GM21737 (cell line): ENCODE data around the gene SLC6A7.

Experiments
- ATAC-seq: cut with Tn5 transposase; IDR thresholded peaks from one replicate; pipeline ENCODE4 v1.9.1; 2021; ENCODE audit warnings: mild to moderate bottlenecking, moderate library complexity; ENCODE audit not compliant: unreplicated experiment

SLC6A7 gene

DNA sequence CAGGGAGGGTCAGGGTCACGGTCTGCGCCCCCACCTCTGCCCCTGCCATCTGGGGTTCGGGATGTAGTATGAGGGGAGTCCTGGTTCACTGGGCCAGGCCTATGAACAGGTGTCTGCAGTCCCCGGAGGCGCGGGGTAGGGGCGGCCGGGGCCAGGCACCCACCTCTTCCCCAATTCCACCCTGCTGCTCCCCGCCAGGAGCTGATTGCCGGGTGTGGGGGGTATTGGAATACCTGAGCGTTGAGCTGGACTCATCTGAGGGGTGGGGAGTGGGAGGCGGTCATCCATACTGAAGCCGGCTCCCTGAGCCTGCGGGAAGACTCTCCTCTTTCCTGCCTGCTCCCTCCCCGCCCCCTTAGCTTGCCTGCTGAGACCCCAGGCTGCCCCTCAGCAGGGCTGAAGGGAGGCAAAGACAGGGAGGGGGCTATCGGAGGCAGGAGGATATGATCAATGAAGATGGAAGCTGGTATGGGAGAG lies 679 bp downstream of the SLC6A7 start:
- ATAC-seq = no peak

DNA sequence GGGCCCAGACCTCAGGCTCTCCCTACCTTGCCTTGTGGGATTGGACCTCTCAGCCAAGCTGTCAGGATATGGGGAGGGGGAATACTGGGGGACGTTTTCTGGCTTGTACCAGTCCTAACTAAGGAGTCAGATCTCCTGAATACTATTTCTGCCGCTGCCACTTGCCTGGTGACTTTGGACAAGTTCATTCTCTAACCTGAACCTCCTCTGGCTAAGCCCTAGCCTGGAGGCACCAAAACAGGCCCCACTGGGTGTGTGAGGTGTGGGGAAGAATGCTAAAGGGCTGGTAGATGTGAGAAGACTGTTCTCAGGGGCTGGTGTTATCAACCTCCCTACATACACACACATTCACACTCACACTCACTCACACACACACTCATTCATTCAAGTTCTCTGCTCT lies 1.1 kb downstream of the SLC6A7 start:
- no peak for ATAC-seq

DNA sequence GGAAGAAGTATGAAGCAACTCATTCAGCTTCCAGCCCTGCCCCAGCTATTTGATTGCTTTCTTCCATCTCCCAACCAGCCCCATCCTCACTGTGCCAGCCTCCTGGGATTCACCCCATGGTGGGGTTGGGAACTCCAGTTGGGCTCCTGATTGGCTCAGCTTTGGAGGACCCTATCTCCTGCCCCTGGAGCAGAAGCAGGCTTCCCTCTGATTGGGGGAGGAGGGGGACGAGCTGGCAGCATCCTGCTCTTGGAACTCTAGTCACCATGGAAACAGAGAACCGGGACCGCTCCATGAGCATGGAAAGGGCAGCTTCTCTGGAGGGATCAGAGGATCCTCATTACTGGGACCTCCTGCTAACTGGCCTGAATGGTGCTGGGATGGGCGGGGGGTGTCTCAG lies 2.6 kb downstream of the SLC6A7 start:
- ATAC-seq = no peak

DNA sequence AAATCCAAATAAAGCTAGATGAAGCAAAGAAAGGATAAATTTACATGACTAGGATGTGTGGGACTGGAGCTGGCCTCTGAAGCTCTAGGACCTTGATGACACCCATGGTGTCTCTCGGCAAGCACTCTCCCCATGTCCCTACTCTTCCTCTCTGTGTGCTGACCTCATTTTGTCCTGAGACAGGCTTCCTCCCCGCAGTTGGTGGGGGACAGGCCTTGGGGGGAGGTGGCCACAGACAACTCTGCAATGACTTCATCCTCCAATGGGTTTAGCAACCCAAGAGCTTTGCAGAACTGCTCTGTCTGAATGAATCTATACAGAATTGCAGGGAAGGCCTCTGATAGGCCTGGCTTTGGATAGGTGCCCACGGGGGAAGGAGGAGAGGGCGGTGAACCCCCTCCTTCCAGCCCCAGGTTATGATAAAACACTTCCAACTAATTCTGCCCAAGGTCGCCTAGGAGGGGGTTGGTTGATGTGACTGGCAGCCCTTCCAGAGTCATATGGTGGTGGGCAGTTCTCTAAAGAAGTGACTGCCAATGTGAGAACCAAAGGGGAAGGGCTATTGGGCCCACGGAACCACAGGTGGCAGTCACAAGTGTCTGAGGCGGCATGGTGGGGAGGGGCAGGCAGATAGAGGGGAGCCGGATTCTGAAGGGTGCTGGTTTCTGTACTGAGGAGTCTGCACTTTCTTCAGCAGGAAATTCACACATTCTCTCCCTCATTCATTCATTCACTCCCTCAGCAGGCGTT lies 6.0 kb downstream of the SLC6A7 start:
- ATAC-seq = no peak

DNA sequence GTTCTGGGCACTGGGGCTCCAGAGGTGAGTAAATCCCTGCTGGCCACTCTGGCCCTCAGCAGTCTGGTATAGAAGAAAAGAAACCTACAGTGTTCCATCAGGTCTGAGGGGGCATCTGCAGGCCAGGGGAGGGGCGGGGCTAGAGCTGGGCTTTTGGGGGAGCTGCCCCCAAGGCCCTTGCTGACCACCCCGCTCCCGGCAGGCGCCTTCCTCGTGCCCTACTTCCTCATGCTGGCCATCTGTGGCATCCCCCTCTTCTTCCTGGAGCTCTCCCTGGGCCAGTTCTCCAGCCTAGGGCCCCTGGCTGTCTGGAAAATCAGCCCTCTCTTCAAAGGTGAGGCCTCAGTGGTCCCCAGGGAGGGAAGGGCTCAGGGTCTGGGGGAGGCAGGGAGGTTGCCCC lies 6.7 kb downstream of the SLC6A7 start:
- no peak for ATAC-seq

DNA sequence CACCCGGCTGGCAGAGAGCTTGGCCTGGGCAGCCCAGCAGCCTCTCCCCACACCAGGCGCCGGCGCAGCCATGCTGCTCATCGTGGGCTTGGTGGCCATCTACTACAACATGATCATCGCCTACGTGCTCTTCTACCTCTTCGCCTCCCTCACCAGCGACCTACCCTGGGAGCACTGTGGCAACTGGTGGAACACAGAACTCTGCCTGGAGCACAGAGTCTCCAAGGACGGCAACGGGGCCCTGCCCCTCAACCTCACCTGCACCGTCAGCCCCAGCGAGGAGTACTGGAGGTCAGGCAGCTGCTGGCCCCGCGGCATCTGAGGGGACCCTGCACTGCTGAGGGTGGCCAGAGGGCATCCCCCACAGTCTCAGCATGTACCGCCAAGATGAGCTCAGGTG lies 7.1 kb downstream of the SLC6A7 start:
- no peak for ATAC-seq

DNA sequence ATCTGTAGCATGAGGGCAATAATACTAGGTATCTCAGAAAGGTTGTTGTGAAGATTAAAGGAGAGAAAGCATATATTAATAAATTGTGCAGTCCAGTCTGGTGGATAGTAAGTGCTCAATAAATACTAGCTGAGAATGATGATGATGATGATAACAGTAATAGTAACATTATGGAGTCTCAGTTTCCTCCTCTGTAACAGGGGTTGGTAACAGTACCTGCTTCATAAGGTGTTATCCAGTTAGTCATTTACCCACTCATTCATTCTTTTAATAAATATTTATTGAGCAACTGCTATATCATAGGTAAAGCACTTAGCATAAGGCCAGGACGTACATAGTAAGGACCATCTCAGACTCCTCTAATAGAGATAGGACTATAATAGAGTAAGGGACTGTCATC lies 7.6 kb downstream of the SLC6A7 start:
- ATAC-seq = no peak

DNA sequence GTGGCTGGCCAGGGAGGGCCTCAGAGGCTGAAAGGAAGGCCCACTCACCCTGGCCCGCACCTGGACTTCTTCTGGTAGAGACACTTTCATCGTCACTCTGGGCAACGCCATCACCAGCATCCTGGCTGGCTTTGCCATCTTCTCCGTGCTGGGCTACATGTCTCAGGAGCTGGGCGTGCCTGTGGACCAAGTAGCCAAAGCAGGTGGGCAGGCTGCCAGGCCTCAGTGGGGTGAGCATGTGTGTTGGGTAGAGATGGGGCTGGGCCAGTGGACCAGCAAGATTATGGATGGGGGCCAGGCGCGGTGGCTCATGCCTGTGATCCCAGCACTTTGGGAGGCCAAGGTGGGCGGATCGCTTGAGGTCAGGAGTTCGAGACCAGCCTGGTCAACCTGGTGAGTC lies 12.6 kb downstream of the SLC6A7 start:
- ATAC-seq = no peak

DNA sequence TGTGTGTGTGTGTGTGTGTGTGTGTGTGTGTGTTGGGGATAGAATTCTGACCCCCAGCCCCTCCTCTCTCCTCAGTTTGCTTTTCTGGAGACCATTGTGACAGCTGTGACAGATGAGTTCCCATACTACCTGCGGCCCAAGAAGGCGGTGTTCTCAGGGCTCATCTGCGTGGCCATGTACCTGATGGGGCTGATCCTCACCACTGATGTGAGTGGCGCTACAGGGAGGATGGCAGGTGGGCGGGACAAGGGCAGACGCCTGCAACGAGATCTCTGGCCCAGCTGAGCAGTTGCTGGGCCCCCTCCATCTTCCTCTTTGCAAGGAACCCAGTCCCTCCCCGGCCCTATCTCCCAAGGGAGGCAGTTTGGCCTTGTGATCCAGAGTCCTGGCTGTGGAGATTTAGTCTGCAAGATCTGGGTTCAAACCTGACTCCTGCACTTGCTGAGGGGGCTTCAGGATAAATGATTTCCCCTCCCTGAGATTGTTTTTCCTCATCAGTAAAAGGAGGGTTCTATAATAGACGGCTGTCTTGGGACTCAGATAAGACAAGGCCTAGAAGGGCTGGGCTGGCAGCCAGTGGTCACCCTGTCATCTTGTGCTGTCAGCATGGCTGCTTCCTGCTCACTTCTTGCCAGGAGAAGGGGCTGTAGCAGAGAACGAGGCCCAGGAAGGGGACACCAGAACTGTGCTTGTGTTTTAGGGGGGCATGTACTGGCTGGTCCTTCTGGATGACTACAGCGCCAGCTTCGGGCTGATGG lies 14.1 kb downstream of the SLC6A7 start:
- ATAC-seq = no peak

DNA sequence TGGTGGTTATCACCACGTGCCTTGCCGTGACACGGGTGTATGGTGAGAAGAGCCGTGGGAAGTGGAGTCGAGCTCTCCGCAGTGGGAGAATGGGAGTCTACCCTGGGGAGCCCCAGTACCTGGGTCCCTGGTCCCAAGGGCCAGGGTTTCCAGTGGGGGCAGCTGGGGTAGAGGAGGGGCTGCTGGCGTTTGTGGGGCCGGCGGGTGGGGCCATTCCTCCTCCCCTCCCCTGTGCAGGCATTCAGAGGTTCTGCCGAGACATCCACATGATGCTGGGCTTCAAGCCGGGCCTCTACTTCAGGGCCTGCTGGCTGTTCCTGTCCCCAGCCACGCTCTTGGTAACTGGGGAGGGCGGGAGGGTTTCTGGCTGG lies 14.7 kb downstream of the SLC6A7 start:
- ATAC-seq = no peak

DNA sequence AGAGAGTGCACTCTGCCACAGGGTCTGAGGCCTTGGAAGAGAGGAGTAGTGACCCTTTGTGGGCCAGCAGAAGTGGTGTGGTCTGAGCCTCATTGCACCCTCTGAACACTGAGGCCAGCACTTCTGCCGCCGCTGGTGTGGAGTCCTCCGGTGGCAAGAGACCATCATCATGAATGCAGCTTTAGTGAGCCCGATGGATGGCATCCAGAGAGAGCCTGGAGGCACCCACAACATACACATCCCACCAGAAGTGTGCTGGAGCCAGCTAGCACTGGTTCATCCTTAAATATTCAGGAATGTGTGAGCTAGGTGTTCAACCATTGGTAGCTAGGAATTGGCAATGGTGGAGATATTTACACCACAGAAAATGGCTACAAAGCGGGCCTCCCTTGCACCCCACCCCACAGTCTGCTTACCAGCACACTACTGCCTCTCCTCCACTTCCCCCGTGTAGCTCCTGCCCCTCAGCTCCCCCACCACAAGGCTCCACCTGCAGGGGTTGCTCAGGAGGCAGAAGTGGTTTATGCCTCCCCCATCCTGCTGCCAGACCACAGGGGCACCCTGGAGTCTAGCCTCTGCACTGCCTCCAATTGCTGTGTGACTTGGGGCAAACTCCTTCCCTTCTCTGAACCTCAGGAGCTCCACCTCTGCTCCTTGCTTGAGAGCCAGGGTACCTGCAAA lies 16.4 kb downstream of the SLC6A7 start:
- ATAC-seq = no peak

DNA sequence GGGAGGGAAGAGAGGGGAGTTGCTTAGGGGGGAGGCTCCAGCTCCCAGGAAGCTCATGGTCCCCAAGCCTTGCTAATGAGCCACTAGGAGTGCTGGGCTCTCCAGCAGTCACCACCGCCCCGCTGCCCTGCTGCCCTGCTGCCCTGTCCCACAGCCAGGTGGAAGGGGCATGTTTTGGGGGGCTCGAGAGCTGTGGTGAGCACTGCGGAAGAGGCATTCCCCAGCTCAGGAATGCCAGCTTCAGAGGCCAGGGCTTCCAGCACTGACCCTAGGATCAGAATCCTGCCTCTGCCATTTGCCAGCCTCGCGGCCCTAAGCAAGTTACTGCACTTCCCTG lies 16.9 kb downstream of the SLC6A7 start:
- no peak for ATAC-seq

DNA sequence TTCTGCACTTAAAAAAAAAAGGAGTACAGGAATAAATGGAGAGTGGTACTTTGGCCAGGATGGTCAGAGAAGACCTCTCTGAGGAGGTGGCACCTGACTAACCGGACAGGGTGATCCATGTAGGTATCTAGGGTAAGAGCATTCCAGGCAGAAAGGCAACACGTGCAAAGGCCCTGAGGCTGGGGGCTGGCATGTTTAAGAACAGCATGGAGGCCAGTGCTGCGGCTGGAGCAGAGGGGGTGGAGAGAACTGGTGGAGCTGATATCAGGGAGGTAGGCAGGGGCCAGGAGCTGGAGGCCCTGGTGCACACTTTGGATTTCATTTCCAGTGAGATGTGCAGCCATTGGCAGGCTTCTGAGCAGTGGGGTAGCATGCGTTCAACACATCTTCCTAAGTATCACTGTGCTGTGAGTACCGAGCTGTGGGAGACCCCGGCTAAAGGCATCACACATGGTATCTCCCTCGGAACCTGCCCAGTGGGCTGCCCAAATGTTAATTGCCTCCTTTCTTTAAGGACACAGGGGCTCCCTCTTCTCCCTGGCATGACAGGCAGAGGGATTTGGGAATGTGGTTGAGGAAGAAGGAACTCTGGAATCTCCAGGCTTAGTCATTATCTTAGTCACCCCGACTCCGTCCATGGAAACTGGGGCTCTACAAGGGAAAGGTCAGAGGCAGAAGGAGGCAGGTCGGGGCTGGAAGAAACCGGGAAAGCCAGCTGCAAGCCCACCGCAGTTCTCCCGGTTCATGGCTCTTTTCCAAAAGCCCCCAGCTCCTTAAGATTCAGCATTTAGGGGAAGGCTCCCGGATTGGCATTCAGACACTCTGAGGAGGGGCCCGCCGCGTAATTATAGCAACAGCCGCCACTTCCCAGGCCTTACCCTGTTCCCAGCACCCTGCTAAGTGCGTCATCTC lies 18.6 kb downstream of the SLC6A7 start:
- ATAC-seq = no peak

DNA sequence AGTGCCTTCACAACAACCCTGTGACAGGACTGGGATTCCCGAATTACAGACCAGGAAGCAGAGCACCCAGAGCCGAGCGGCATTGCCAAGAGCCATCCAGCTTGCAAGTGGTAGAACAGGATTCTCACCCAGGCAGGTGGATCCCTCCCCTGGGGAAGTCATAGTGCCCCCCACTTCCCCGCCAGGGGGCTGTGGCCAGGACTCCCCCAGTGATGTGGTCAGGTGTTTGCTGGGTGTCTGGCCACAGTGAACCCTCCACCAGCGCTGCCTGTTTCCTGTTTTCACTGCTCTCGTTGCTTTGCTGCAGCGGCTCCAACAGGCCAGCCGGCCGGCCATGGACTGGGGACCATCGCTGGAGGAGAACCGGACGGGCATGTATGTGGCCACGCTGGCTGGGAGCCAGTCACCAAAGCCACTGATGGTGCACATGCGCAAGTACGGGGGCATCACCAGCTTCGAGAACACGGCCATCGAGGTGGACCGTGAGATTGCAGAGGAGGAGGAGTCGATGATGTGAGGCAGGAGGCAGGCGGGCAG lies 19.3 kb downstream of the SLC6A7 start:
- no peak for ATAC-seq

DNA sequence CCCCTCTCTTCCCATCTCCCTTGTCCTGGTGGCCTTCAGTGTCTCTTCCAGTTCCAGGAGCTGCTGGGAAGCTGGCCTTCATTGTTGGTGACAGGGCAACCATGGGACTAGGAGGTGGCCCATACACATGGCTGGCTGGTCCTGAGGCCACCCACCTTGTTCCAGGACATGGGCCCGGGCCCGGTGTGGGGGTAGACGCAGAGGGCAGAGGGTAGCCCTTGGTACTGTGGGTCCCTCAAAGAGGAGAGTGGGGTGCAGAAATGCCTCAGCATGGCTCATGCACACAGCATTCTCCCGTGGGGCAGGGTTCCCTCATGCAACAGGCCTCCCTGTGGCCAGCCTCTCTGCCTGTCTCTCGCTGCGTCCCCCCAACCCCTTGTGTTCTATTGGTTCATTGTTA lies 20.8 kb downstream of the SLC6A7 start:
- no peak for ATAC-seq

DNA sequence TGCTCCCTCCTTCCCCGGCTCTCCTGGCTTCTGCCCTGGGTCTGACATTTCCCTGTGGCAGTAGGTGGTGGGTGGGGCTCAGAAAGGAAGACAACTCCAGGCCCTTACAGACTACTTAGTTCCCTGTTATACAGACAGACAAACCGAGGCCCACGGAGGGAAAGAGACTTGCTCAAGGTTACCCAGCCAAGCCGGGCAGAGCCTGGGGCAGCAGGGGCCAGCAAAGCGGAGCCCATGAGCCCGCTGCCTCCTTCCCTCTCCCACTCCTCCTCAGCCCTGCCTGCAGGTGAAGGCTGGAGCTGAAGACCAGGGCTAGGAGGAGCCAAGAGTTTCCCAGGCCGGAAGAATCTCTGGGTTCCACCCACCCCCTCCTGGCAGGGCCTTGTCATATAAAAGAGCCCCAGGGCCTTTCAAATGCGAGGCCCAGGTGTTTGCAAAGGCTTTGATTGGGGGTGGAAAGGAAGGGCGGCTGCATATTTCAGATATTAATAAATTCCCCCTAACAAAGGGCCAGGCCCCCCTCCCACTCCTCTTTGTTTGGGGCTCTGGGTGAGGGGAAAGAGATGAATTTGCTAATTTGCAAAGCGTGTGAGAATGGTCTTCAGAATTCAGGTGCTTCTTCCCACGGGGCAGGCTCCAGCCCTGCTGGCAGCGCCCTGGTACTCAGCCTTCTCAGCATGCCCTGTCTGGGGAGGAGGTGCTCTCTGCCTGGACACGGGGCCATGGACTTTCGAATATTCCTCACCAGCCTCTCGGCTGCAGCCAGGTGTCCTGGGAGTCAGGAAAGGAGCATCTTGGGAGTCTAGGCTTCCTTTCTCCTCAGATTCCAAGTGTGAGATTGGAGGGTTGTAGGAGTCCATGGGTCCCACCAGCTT lies 21.5 kb downstream of the SLC6A7 start:
- no peak for ATAC-seq

DNA sequence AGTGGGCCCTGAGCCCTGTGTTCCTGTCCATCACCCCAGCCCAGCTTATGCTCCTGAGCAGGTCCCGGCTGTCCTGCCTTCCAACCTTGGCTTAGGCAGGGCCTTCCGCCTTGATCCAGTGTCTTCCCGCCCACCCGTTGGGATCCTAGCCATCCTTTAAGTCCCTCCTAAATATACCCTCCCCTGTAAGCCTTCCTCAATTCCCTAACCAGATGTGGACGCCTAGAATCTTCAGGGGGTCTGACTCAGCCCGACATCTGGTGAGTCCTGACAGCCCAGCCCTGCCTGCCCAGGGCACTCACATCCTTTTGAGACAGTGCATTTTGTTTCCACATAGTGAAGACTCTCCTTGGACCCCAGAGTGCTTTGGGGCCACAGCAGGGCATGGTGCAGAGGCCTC lies 23.7 kb downstream of the SLC6A7 start:
- no peak for ATAC-seq

DNA sequence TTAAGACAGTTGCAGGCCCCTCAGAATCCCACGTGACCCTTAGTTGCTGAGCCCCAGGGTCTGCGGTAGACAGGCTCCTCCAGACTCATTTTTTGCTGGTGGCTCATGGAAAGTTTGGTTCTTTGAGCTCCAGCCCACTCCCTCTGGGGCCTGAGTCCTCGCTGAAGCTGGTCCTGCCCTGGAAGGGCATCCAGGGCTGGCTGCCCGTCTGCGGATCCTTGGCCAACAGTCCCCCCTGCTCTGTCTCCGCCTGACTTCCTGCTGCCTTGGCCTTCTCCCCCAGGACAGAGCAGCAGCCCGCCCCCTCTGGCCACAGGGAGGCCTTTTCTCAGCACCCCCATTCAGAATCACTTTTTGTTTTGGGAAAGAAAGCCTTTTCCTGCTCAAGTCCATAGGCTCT lies 24.4 kb downstream of the SLC6A7 start:
- ATAC-seq = no peak

DNA sequence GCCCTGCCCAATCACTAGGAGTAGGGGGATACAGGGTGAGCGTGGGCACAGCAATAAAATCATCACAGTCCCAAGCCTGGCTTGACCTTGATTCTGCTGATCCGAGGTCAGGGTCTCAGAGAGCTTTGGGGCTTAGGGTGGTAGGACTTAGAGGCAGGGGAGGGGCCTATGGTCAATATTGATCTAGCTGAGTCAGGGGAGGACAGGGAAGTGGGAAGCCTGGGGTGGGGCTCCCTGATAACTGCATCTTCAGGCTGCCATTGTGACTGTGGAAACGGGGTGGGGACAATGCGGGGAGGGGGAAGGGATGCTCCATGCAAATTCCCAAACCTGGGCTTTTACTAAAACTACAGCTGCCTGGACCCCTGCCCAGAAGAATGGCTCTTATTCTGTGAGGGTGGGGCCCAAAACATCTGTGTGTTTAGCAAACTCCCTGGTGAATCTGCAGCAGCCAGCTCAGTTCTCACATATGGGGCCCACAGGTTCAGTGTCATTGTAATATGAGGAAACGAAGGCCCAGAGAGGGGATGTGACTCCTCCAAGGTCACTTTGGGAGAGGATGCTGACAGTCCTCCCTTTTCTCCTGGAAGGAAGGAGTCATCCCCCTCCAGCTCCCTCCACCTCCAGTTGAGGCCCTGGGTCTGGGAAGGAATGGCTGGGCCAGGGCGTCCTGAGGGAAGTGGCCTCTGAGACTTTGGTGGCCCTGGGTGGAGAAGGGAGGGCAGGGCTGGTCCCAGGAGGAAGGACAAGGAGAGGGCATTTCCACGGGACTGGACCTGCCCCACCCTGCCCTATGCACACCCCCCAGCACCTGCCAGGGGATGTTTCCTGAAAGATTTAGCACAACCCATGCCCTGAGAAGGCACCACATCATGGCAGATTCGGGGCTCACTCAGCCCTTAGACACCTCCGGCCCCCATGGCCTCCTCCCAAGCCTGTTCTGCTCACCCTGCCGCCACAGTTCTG lies 26.4 kb downstream of the SLC6A7 start:
- ATAC-seq = no peak
